Spleen (tissue), 11 donors: ENCODE data around the gene OR56A4. TPM values are rescaled to one million over a fixed set of nuclear protein-coding genes. Genes with fewer than 3 reads are reported as not detected.

ENCODE experiments used
- DNase-seq: peaks from one replicate; pipeline ENCODE4 v3.0.0-alpha.2; 2020
- H3K27ac ChIP-seq, 8 donors: fragments of 200-600 bp; sonication (generic) in 7 of 8; 1 replicate in 4 of 8; 2 replicates in 4 of 8; pipeline versions ENCODE4 v1.5.0 to v1.8.0; 2016 to 2021; ENCODE audit warnings: inconsistent platforms in 4 of 8, mild to moderate bottlenecking in 4 of 8, moderate library complexity in 1 of 8
- H3K27me3 ChIP-seq, 7 donors: fragments of 200-600 bp; sonication (generic) in 6 of 7; replicated peaks in 1 of 7; 1 replicate in 4 of 7; 2 replicates in 3 of 7; pipeline versions ENCODE4 v1.5.0 to v1.8.0; 2016 to 2021; ENCODE audit warnings: inconsistent platforms in 3 of 7, mild to moderate bottlenecking in 1 of 7
- H3K36me3 ChIP-seq, 6 donors: fragments of 200-600 bp; sonication (generic) in 5 of 6; 1 replicate in 4 of 6; 2 replicates in 2 of 6; pipeline versions ENCODE4 v1.5.0 to v1.8.0; 2016 to 2021; ENCODE audit warnings: inconsistent platforms in 2 of 6
- H3K4me1 ChIP-seq, 6 donors: fragments of 200-600 bp; sonication (generic) in 5 of 6; 1 replicate in 3 of 6; 2 replicates in 3 of 6; pipeline versions ENCODE4 v1.5.0 to v1.8.0; 2016 to 2021; ENCODE audit warnings: inconsistent platforms in 3 of 6
- H3K4me3 ChIP-seq, 8 donors: fragments of 200-600 bp; sonication (generic) in 7 of 8; 1 replicate in 4 of 8; 2 replicates in 4 of 8; pipeline versions ENCODE4 v1.5.0 to v1.8.0; 2016 to 2021; ENCODE audit warnings: inconsistent platforms in 4 of 8, mild to moderate bottlenecking in 4 of 8, moderate library complexity in 2 of 8
- H3K9me3 ChIP-seq, 8 donors: fragments of 200-600 bp; sonication (generic) in 7 of 8; 1 replicate in 4 of 8; 2 replicates in 4 of 8; pipeline versions ENCODE4 v1.5.0 to v1.8.0; 2016 to 2021; ENCODE audit warnings: inconsistent platforms in 4 of 8
- CTCF ChIP-seq, 11 experiments: fragments of 200-600 bp in 7 of 11; fragments of 450-650 bp in 4 of 11; sonication (generic) in 4 of 11; IDR thresholded peaks in 8 of 11; conservative IDR thresholded peaks in 3 of 11; 1 replicate in 7 of 11; 2 replicates in 4 of 11; pipeline versions ENCODE4 v1.4.0 to v1.8.0; 2016 to 2021; ENCODE audit warnings: antibody characterized with exemption in 11 of 11, inconsistent platforms in 4 of 11, mild to moderate bottlenecking in 1 of 11
- POLR2A ChIP-seq, 3 donors: fragments of 450-650 bp; IDR thresholded peaks; one replicate each; pipeline ENCODE4 v1.5.1; 2017; ENCODE audit warnings: antibody characterized with exemption in 3 of 3, mild to moderate bottlenecking in 1 of 3
- POLR2AphosphoS5 ChIP-seq, 3 donors: sonication (generic); formaldehyde crosslinking; IDR thresholded peaks; one replicate each; pipeline ENCODE4 v1.5.1; 2017; ENCODE audit warnings: antibody characterized with exemption in 3 of 3
- WGBS, 5 donors: extraction: QIAGEN DNeasy Blood & Tissue Kit in 3 of 5; methylation state at CpG; one replicate each; pipeline versions ENCODE4 v1.1.5 to v1.1.7; 2013 to 2018; 5-methylcytosine and 5-hydroxymethylcytosine counted together
- intact Hi-C: fragments of 100-400 bp; cut with DNase I; formaldehyde crosslinking; loops from one replicate; pipeline ENCODE4 v1.15.0; 2023; ENCODE audit warnings: low total_unique reads
- polyA plus RNA-seq, 3 donors: library from polyadenylated mRNA; stranded (reverse); fragments of 200-250 nt; gene quantifications; one replicate each; pipeline ENCODE4 v1.2.1, GENCODE V29; 2013
- total RNA-seq, 7 donors: library from RNA; depleted of rRNA in 3 of 7; stranded (reverse); fragments of >200 nt in 3 of 7; fragmentation: NEBNext Ultra II Directional in 4 of 7; extraction: Animal tissue kit (Norgen Biotek cat#: 25700) in 4 of 7; gene quantifications; one replicate each; pipeline versions ENCODE4 v1.1.0 to v1.2.1, GENCODE V29; 2016 to 2021
- donor health status: healthy with polysubstance abuse.
- donor health status: DM: no; HTN: no; CAD: no; lungs with moderate emphysema.
- donor health status: DM: no; HTN: no; CAD: no.
- donor health status: Bipolar disorder and iron deficiency.
- donor health status: healthy.
- donor health status: DM: no; HTN: no; CAD: no.
- donor health status: DM: yes; HTN: yes; CAD: no.

OR56A4 gene
- total and polyA plus RNA-seq, 10 donors, result 0.07 to 0.11 TPM; not detected in 8

- DNase-seq, result no peak
- 68 to 89% (median 86%) methylated on average over 1 of the region's 1 CpG for WGBS, 5 donors
- H3K27ac ChIP-seq, result no peak within 1 kb of the TSS
- H3K36me3 ChIP-seq, result no peaks in the 10 kb centered on the region
- intact Hi-C loops, result no loop called here
- no peak for TF ChIP-seq POLR2A (IDR thresholded peaks at IDR 0.05)
- no peak for TF ChIP-seq CTCF (IDR thresholded peaks at IDR 0.05 in 8 of 11, conservative IDR thresholded peaks at IDR 0.05 in 3 of 11)
- TF ChIP-seq POLR2AphosphoS5 (IDR thresholded peaks at IDR 0.05), result no peak
- peaks cover 0 to 30% (median 0%) of the 10 kb centered on the region in 7 donors for H3K27me3 ChIP-seq
- H3K9me3 ChIP-seq, result no peaks in the 10 kb centered on the region
- no peaks in the 10 kb centered on the region for H3K4me1 ChIP-seq
- H3K4me3 ChIP-seq, result no peak within 1 kb of the TSS
Measured at GRCh38 chr11:6030708-6031405, 24.1 kb upstream of the OR56A4 start, which contains the start of gene OR56A1. TSS of gene OR56A1 (minus strand) at chr11:6030758. CDS start at chr11:6027692, 3,066 bp downstream.

- no peak for TF ChIP-seq POLR2AphosphoS5 (IDR thresholded peaks at IDR 0.05)
- no peak for TF ChIP-seq POLR2A (IDR thresholded peaks at IDR 0.05)
- no peaks in the 10 kb centered on the region for H3K9me3 ChIP-seq
- DNase-seq, result no peak
- H3K36me3 ChIP-seq, result no peaks in the 10 kb centered on the region
- H3K27me3 ChIP-seq, result peaks cover 0 to 25% (median 0%) of the 10 kb centered on the region in 7 donors
- H3K4me1 ChIP-seq, result no peaks in the 10 kb centered on the region
- 82 to 100% (median 88%) methylated on average over 1 of the region's 1 CpG for WGBS, 5 donors
- H3K27ac ChIP-seq, result no peak overlapping the region
- no peak overlapping the region for H3K4me3 ChIP-seq
- intact Hi-C loops, result no loop called here
Measured at GRCh38 chr11:6027501-6027900, 20.8 kb upstream of the OR56A4 start.

- intact Hi-C loops, result no loop called here
- 72 to 86% (median 82%) methylated on average over 2 of the region's 2 CpGs for WGBS, 5 donors
Measured at GRCh38 chr11:6025056-6025455, 18.3 kb upstream of the OR56A4 start.

GRCh38 chr11:6022956-6023355 is 16.2 kb upstream of the OR56A4 start:
- no peak for TF ChIP-seq POLR2A (IDR thresholded peaks at IDR 0.05)
- TF ChIP-seq POLR2AphosphoS5 (IDR thresholded peaks at IDR 0.05), result no peak
- TF ChIP-seq CTCF (IDR thresholded peaks at IDR 0.05 in 8 of 11, conservative IDR thresholded peaks at IDR 0.05 in 3 of 11), result peak; percentile 30 to 68 (median 39)
- Histone ChIP-seq H3K27ac (no peak overlapping the region), H3K4me3 (no peak overlapping the region), H3K36me3 (no peaks in the 10 kb centered on the region), H3K9me3 (peaks cover 0 to under 1% (median 0%) of the 10 kb centered on the region in 8 donors), H3K4me1 (no peaks in the 10 kb centered on the region), H3K27me3 (peaks cover 0 to 16% (median 0%) of the 10 kb centered on the region in 7 donors)
- no peak for DNase-seq
- 1 to 3% (median 2%) methylated on average over 4 of the region's 4 CpGs for WGBS, 5 donors
- intact Hi-C loops, result loop anchor here (5.0 kb wide), 2 partner anchors 294 to 329 kb away; no protein-coding TSS in a partner anchor

More at GRCh38 chr11:6025056-6025455, 18.3 kb upstream of the OR56A4 start:
- H3K27ac ChIP-seq, result no peak overlapping the region
- H3K27me3 ChIP-seq, result peaks cover 0 to 16% (median 0%) of the 10 kb centered on the region in 7 donors
- H3K4me3 ChIP-seq, result no peak overlapping the region
- DNase-seq, result no peak
- TF ChIP-seq POLR2AphosphoS5 (IDR thresholded peaks at IDR 0.05) (no peak), POLR2A (IDR thresholded peaks at IDR 0.05) (no peak), CTCF (IDR thresholded peaks at IDR 0.05 in 8 of 11, conservative IDR thresholded peaks at IDR 0.05 in 3 of 11) (no peak)
- no peaks in the 10 kb centered on the region for H3K36me3 ChIP-seq
- no peaks in the 10 kb centered on the region for H3K4me1 ChIP-seq
- H3K9me3 ChIP-seq, result no peaks in the 10 kb centered on the region
